GM18505 (cell line): ENCODE results near the gene TPP2.

Experiments
- ATAC-seq: cut with Tn5 transposase; IDR thresholded peaks from one replicate; pipeline ENCODE4 v1.9.1; 2021; ENCODE audit not compliant: unreplicated experiment
- POLR2A ChIP-seq: IDR thresholded peaks from 4 replicates; pipeline ENCODE4 v1.6.1; 2011; ENCODE audit warnings: borderline replicate concordance; ENCODE audit not compliant: insufficient read depth, insufficient read length; ENCODE audit errors: extremely low read depth

Gene TPP2

GRCh38 chr13:102584434-102584833, 12.4 kb upstream of the TPP2 start:
- peak; percentile 86 for ATAC-seq
- no peak for TF ChIP-seq POLR2A

GRCh38 chr13:102586615-102587014, 10.2 kb upstream of the TPP2 start:
- TF ChIP-seq POLR2A = no peak
- ATAC-seq = no peak

GRCh38 chr13:102587916-102588315, 8.9 kb upstream of the TPP2 start:
- no peak for TF ChIP-seq POLR2A
- no peak for ATAC-seq

- ATAC-seq = no peak
Observed at GRCh38 chr13:102589301-102589822, 7.4 kb upstream of the TPP2 start.

GRCh38 chr13:102591988-102592781, 4.6 kb upstream of the TPP2 start:
- TF ChIP-seq POLR2A = peak; percentile 45
- ATAC-seq = peak; percentile 33

More at GRCh38 chr13:102589301-102589822, 7.4 kb upstream of the TPP2 start:
- TF ChIP-seq POLR2A = no peak

GRCh38 chr13:102593466-102593865, 3.3 kb upstream of the TPP2 start:
- no peak for ATAC-seq
- TF ChIP-seq POLR2A = no peak

- no peak for TF ChIP-seq POLR2A
- ATAC-seq = peak; percentile 19
Observed at GRCh38 chr13:102597029-102597961, 509 bp downstream of the TPP2 start.

- no peak for TF ChIP-seq POLR2A
- no peak for ATAC-seq
Observed at GRCh38 chr13:102598061-102598460, 1.3 kb downstream of the TPP2 start.

- no peak for ATAC-seq
- no peak for TF ChIP-seq POLR2A
Observed at GRCh38 chr13:102599426-102600012, 2.7 kb downstream of the TPP2 start.

- no peak for ATAC-seq
- TF ChIP-seq POLR2A = no peak
Observed at GRCh38 chr13:102606537-102607309, 9.9 kb downstream of the TPP2 start.

- no peak for ATAC-seq
- no peak for TF ChIP-seq POLR2A
Observed at GRCh38 chr13:102608974-102609373, 12.2 kb downstream of the TPP2 start.

GRCh38 chr13:102609696-102610095, 12.9 kb downstream of the TPP2 start:
- no peak for ATAC-seq
- TF ChIP-seq POLR2A = no peak
